RWPE1 (cell line): ENCODE data around the gene TMEM135.

Experiments
- CTCF ChIA-PET: fragments of 350-600 bp; sonication (Branson Sonifier 250); formaldehyde crosslinking; extraction: SDS; loops from one replicate; lab custom pipeline; 2021; lab: Yijun Ruan, JAX
- POLR2A ChIA-PET: fragments of 400-600 bp; formaldehyde crosslinking; extraction: SDS; loops from one replicate; lab custom pipeline; 2020; ENCODE audit warnings: antibody characterized with exemption; ENCODE audit not compliant: low non-redundant PET; lab: Yijun Ruan, JAX
- DNase-seq: peaks from one replicate; pipeline ENCODE4 v3.0.0; 2012; ENCODE audit warnings: low spot score
- H3K27ac ChIP-seq: fragments of 450-650 bp; 2 replicates; pipeline ENCODE4 v1.5.1; 2017
- CTCF ChIP-seq: fragments of 450-650 bp; conservative IDR thresholded peaks from 2 replicates; pipeline ENCODE4 v1.5.1; 2017; ENCODE audit warnings: low read depth, mild to moderate bottlenecking

The TMEM135 gene

GRCh38 chr11:87139475-87139874 lies 101.7 kb downstream of the TMEM135 start:
- POLR2A ChIA-PET: no interaction called here
- H3K27ac ChIP-seq: no peak overlapping the region
- CTCF ChIA-PET: no interaction called here
- DNase-seq: no peak
- TF ChIP-seq CTCF: no peak

- no peak for DNase-seq
- TF ChIP-seq CTCF: no peak
- ChIA-PET CTCF (no interaction called here), POLR2A (no interaction called here)
- no peak overlapping the region for H3K27ac ChIP-seq
Observed at GRCh38 chr11:87141322-87141721, 103.6 kb downstream of the TMEM135 start.

GRCh38 chr11:87141980-87142514 lies 104.3 kb downstream of the TMEM135 start:
- POLR2A ChIA-PET: interaction anchor here (0.6 kb wide), 1 partner anchor 23 kb away, joined by 3 read pairs; no protein-coding TSS in a partner anchor
- TF ChIP-seq CTCF: no peak
- CTCF ChIA-PET: no interaction called here
- no peak overlapping the region for H3K27ac ChIP-seq
- no peak for DNase-seq

- ChIA-PET POLR2A (interaction anchor here (0.7 kb wide), 1 partner anchor 69 kb away, joined by 3 read pairs; no protein-coding TSS in a partner anchor), CTCF (interaction anchor here (0.7 kb wide), 1 partner anchor 31 kb away, joined by 3 read pairs; no protein-coding TSS in a partner anchor)
- no peak for TF ChIP-seq CTCF
- H3K27ac ChIP-seq: no peak overlapping the region
- no peak for DNase-seq
Observed at GRCh38 chr11:87142594-87142993, 104.9 kb downstream of the TMEM135 start.

GRCh38 chr11:87143641-87144040 lies 105.9 kb downstream of the TMEM135 start:
- ChIA-PET POLR2A (no interaction called here), CTCF (no interaction called here)
- no peak for DNase-seq
- TF ChIP-seq CTCF: no peak
- no peak overlapping the region for H3K27ac ChIP-seq

GRCh38 chr11:87144252-87144651 lies 106.5 kb downstream of the TMEM135 start:
- no peak for DNase-seq
- ChIA-PET CTCF (no interaction called here), POLR2A (no interaction called here)
- TF ChIP-seq CTCF: no peak
- no peak overlapping the region for H3K27ac ChIP-seq
